Mesothelial cell of epicardium (in vitro differentiated cells): ENCODE data around the gene SPDYE4. TPM values are rescaled to one million over a fixed set of nuclear protein-coding genes. Genes with fewer than 3 reads are reported as not detected.

Experiments used
- DNase-seq, 2 experiments: peaks; one replicate each; pipeline ENCODE4 v3.0.0; 2021; ENCODE audit warnings: low spot score in 2 of 2; ENCODE audit not compliant: unreplicated experiment in 2 of 2
- H3K27ac Mint-ChIP-seq: 2 replicates; pipeline ENCODE4 v1.8.0; 2021; ENCODE audit warnings: mixed read lengths
- H3K27me3 Mint-ChIP-seq: 2 replicates; pipeline ENCODE4 v1.8.0; 2021; ENCODE audit warnings: low read depth, mixed read lengths
- H3K36me3 Mint-ChIP-seq: 2 replicates; pipeline ENCODE4 v1.8.0; 2021; ENCODE audit warnings: mixed read lengths
- H3K4me1 Mint-ChIP-seq: 2 replicates; pipeline ENCODE4 v1.8.0; 2021; ENCODE audit warnings: mixed read lengths
- H3K4me3 Mint-ChIP-seq: 2 replicates; pipeline ENCODE4 v1.8.0; 2021; ENCODE audit warnings: mild to moderate bottlenecking, moderate library complexity, mixed read lengths
- H3K9me3 Mint-ChIP-seq: 2 replicates; pipeline ENCODE4 v1.8.0; 2021; ENCODE audit warnings: mixed read lengths
- total RNA-seq: library from RNA; stranded (reverse); gene quantifications from 3 replicates; pipeline ENCODE4 v1.2.1, GENCODE V29; 2021
- TF ChIP-seq, protein P1 (sequence below): fragments of 200-600 bp; sonication (generic); IDR thresholded peaks from one replicate; pipeline ENCODE4 v1.5.0; 2021; ENCODE audit warnings: antibody characterized with exemption; ENCODE audit not compliant: unreplicated experiment

The SPDYE4 gene
- total RNA-seq, 1 donor from 2014 or later = not detected

- TF ChIP-seq, protein P1, sequence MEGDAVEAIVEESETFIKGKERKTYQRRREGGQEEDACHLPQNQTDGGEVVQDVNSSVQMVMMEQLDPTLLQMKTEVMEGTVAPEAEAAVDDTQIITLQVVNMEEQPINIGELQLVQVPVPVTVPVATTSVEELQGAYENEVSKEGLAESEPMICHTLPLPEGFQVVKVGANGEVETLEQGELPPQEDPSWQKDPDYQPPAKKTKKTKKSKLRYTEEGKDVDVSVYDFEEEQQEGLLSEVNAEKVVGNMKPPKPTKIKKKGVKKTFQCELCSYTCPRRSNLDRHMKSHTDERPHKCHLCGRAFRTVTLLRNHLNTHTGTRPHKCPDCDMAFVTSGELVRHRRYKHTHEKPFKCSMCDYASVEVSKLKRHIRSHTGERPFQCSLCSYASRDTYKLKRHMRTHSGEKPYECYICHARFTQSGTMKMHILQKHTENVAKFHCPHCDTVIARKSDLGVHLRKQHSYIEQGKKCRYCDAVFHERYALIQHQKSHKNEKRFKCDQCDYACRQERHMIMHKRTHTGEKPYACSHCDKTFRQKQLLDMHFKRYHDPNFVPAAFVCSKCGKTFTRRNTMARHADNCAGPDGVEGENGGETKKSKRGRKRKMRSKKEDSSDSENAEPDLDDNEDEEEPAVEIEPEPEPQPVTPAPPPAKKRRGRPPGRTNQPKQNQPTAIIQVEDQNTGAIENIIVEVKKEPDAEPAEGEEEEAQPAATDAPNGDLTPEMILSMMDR = no peak
- H3K9me3 Mint-ChIP-seq = peaks cover 18% of the 10 kb centered on the region
- H3K4me3 Mint-ChIP-seq = no peak overlapping the region
- H3K36me3 Mint-ChIP-seq = peaks cover 4% of the 10 kb centered on the region
- peaks cover 13% of the 10 kb centered on the region for H3K27me3 Mint-ChIP-seq
- DNase-seq = no peak
- H3K27ac Mint-ChIP-seq = peak overlapping the region; percentile 81
- peaks cover 47% of the 10 kb centered on the region for H3K4me1 Mint-ChIP-seq
Measured at GRCh38 chr17:8708025-8708461, 50.3 kb downstream of the SPDYE4 start.

DNA sequence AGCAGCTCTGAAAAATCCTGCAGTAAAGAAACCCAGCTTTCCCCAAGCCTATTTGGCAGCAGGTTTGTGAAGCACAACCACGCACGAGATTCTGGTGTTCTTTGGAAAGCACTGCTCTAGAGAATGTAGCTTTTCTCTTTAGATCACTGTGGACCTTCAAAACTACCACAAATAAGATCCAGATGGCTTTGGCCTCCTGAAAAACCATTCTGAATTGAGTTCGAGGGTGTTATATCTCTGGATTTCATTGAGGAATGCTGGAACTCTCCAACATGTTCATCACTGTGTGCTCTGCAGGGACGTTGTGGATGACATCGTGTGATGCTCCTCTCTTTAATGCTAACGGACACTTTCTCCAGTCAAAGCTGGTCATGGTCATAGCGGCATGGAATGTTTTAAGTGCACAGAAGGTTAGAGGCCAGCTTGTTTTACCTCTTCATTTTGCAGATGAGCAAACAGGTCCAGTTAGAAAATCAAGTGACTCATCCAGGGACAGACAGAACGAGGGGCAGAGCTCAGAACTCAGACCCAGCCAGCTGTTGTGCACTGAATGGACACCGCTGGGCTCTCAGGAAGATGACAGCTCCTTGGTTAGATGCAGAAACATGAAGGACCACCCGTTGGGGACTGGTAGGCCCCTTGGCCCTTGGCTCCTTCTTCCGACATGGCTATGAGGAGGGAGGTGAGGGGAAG is 50.9 kb downstream of the SPDYE4 start:
- H3K27ac Mint-ChIP-seq = peak overlapping the region; percentile 81
- no peak for DNase-seq
- peaks cover 4% of the 10 kb centered on the region for H3K36me3 Mint-ChIP-seq
- TF ChIP-seq, protein P1 = no peak
- peaks cover 13% of the 10 kb centered on the region for H3K27me3 Mint-ChIP-seq
- H3K9me3 Mint-ChIP-seq = peaks cover 18% of the 10 kb centered on the region
- H3K4me3 Mint-ChIP-seq = no peak overlapping the region
- peaks cover 43% of the 10 kb centered on the region for H3K4me1 Mint-ChIP-seq

DNA sequence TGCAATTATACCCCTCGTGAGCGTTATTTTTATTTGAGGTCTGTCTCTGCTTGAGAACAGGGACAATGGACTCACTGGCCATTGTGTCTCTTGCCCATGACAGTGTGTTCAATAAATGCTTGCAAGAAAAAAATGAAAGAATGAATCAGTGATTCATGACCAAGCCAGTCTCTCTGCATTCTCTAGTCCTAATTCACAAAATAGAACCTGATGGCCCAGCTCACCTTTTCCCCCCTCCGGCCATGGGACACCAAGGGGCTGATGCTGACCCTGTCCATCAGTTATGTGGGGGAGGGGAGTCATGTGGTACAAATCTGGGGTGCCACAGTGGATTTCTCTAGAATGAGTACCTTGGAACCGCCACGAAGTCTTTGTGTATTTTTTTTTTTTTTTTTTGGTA is 51.9 kb downstream of the SPDYE4 start:
- peaks cover 13% of the 10 kb centered on the region for H3K27me3 Mint-ChIP-seq
- H3K4me1 Mint-ChIP-seq = peaks cover 39% of the 10 kb centered on the region
- TF ChIP-seq, protein P1 = no peak
- peaks cover 18% of the 10 kb centered on the region for H3K9me3 Mint-ChIP-seq
- H3K36me3 Mint-ChIP-seq = peaks cover 4% of the 10 kb centered on the region
- DNase-seq = no peak
- H3K4me3 Mint-ChIP-seq = no peak overlapping the region
- no peak overlapping the region for H3K27ac Mint-ChIP-seq

GRCh38 chr17:8705427-8705826 is 52.9 kb downstream of the SPDYE4 start:
- Mint-ChIP-seq H3K9me3 (peaks cover 18% of the 10 kb centered on the region), H3K27me3 (peaks cover 9% of the 10 kb centered on the region), H3K4me1 (peaks cover 29% of the 10 kb centered on the region), H3K4me3 (no peak overlapping the region), H3K36me3 (peaks cover 4% of the 10 kb centered on the region), H3K27ac (no peak overlapping the region)
- TF ChIP-seq, protein P1 = no peak
- DNase-seq = no peak

- H3K27me3 Mint-ChIP-seq = peaks cover 2% of the 10 kb centered on the region
- peaks cover 4% of the 10 kb centered on the region for H3K36me3 Mint-ChIP-seq
- DNase-seq = no peak
- TF ChIP-seq, protein P1 = no peak
- no peak overlapping the region for H3K27ac Mint-ChIP-seq
- H3K4me3 Mint-ChIP-seq = no peak overlapping the region
- H3K9me3 Mint-ChIP-seq = peaks cover 14% of the 10 kb centered on the region
- peaks cover 34% of the 10 kb centered on the region for H3K4me1 Mint-ChIP-seq
Measured at GRCh38 chr17:8703001-8703400, 55.3 kb downstream of the SPDYE4 start.

DNA sequence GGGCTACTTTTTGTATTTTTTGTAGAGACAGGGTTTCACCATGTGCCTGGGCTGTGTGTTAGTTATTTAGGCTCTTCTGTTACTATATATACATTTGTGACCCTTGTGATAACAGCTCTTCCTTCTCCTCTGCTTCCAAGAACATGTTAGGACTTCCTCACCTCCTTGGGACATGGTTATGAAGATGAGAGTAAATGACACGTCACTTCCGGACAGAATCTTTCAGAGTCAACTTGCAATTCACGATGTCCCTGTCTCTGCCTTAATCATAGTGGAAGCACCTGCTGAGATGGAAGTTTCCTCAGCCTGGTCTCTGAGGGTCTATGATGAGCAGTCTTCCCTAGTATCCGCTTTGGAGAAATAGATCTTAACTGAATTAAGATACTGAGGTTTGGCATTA is 56.6 kb downstream of the SPDYE4 start:
- peaks cover 35% of the 10 kb centered on the region for H3K4me1 Mint-ChIP-seq
- no peaks in the 10 kb centered on the region for H3K27me3 Mint-ChIP-seq

More for the DNA sequence above, 56.6 kb downstream of the SPDYE4 start:
- H3K27ac Mint-ChIP-seq = no peak overlapping the region
- H3K9me3 Mint-ChIP-seq = peaks cover 14% of the 10 kb centered on the region
- H3K36me3 Mint-ChIP-seq = peaks cover 4% of the 10 kb centered on the region
- no peak for DNase-seq
- H3K4me3 Mint-ChIP-seq = no peak overlapping the region
- TF ChIP-seq, protein P1 = no peak
